LHCN-M2 (cell line): ENCODE data around the gene SPG11. TPM values are rescaled to one million over a fixed set of nuclear protein-coding genes. Genes with fewer than 3 reads are reported as not detected.
"Not testable (repeated sequence)": the region's sequence is repeated elsewhere in the genome, so short reads cannot be mapped to it uniquely, and the experiment has no call there.

ENCODE experiments used
- DNase-seq: peaks from one replicate; pipeline ENCODE4 v3.0.0-alpha.2; 2012; ENCODE audit warnings: low read depth
- total RNA-seq: library from RNA; depleted of rRNA; stranded (reverse); fragments of >200 nt; gene quantifications from 2 replicates; pipeline ENCODE4 v1.2.3, GENCODE V29; 2014

The SPG11 gene
- total RNA-seq, 1 experiment from 2014 or later, result 46.4 TPM

GRCh38 chr15:44675911-44676310, 12.4 kb upstream of the SPG11 start:
- no peak for DNase-seq

GRCh38 chr15:44673639-44674038, 10.2 kb upstream of the SPG11 start:
- DNase-seq, result no peak

GRCh38 chr15:44670087-44670950, 6.9 kb upstream of the SPG11 start:
- no peak for DNase-seq

GRCh38 chr15:44668921-44669320, 5.5 kb upstream of the SPG11 start:
- DNase-seq, result no peak

- DNase-seq, result no peak
Observed at GRCh38 chr15:44667039-44667360, 3.5 kb upstream of the SPG11 start.

- DNase-seq, result no peak
Observed at GRCh38 chr15:44666210-44667038, 3.0 kb upstream of the SPG11 start.

GRCh38 chr15:44662478-44663409, 718 bp downstream of the SPG11 start:
- peak; percentile 39 for DNase-seq

- DNase-seq, result no peak
Observed at GRCh38 chr15:44661576-44661975, 1.9 kb downstream of the SPG11 start.

- DNase-seq, result no peak
Observed at GRCh38 chr15:44659056-44659455, 4.4 kb downstream of the SPG11 start.

- no peak for DNase-seq
Observed at GRCh38 chr15:44657378-44657777, 6.1 kb downstream of the SPG11 start.

GRCh38 chr15:44656913-44657312, 6.5 kb downstream of the SPG11 start:
- no peak for DNase-seq

GRCh38 chr15:44656298-44656697, 7.2 kb downstream of the SPG11 start:
- no peak for DNase-seq

- no peak for DNase-seq
Observed at GRCh38 chr15:44654858-44655257, 8.6 kb downstream of the SPG11 start.

- no peak for DNase-seq
Observed at GRCh38 chr15:44647637-44648036, 15.8 kb downstream of the SPG11 start.

- DNase-seq, result peak; percentile 36
Observed at GRCh38 chr15:44647036-44647435, 16.4 kb downstream of the SPG11 start.

GRCh38 chr15:44646460-44646859, 17.0 kb downstream of the SPG11 start:
- no peak for DNase-seq

GRCh38 chr15:44641651-44642050, 21.8 kb downstream of the SPG11 start:
- no peak for DNase-seq

- DNase-seq, result no peak
Observed at GRCh38 chr15:44636976-44637375, 26.5 kb downstream of the SPG11 start.

GRCh38 chr15:44633603-44634002, 29.9 kb downstream of the SPG11 start:
- peak; percentile 41 for DNase-seq

- DNase-seq, result not testable (repeated sequence)
Observed at GRCh38 chr15:44625286-44625685, 38.2 kb downstream of the SPG11 start.

- DNase-seq, result no peak
Observed at GRCh38 chr15:44623178-44623577, 40.3 kb downstream of the SPG11 start.

- DNase-seq, result no peak
Observed at GRCh38 chr15:44620081-44620480, 43.4 kb downstream of the SPG11 start.
